CD4-positive, alpha-beta T cell treated with Interleukin-15 for 4 hours (primary cell): Measurements from ENCODE around the gene SLX4.

Source experiments
- DNase-seq: peaks from one replicate; pipeline ENCODE4 v3.0.0-alpha.2; 2020; ENCODE audit warnings: low spot score

Gene SLX4

DNA sequence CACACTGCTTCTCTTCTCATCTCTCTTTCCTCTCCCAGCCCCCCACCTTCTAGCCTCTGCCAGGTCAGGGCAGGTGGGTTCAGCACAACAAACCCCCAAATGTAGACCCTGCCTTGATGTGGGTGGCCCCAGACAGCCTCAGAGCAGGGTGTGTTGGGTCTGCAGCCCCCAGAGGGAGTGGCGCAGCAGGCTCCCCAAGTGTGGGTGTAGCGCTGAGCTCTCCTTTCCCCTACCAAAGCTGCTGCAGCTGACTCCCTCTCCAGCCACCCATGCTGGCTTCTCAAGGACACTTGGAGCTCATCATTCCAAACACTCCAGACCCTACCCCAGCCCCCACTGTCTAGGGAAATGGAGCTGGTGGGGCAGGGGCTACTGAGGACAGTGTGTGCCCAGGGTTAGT lies 61.5 kb downstream of the SLX4 start:
- no peak for DNase-seq

GRCh38 chr16:3548859-3549258 lies 62.5 kb downstream of the SLX4 start:
- no peak for DNase-seq

- no peak for DNase-seq
Measured at GRCh38 chr16:3548445-3548844, 63.0 kb downstream of the SLX4 start.

DNA sequence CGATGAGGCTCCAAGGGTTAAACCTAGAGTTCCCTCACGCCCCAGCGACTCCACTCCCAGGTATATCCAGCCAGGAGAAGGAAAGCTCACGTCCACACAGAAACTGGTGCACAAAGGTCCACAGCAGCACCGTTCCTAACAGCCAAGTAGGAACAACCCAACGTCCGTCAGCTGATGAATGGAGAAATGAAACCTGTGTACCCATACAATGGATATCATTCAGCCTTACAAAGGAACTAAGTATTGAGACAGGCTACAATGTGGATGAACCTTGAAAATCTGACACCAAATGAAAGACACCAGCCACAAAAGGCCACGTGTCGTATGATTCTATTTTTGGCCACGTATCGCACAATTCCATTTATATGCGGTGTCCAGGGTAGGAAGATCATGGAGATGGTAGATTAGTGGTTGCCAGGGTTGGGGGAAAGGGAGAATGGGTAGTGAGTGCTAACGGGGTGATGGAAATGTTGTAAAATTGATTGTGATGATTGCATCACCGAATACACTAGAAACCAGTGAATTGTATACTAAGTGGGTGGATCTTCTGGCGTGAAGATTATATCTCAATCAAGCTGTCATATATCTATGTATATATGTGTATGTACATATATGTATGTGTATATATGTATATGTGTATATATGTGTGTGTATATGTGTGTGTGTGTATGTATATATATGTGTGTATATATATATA lies 64.3 kb downstream of the SLX4 start:
- DNase-seq = no peak

DNA sequence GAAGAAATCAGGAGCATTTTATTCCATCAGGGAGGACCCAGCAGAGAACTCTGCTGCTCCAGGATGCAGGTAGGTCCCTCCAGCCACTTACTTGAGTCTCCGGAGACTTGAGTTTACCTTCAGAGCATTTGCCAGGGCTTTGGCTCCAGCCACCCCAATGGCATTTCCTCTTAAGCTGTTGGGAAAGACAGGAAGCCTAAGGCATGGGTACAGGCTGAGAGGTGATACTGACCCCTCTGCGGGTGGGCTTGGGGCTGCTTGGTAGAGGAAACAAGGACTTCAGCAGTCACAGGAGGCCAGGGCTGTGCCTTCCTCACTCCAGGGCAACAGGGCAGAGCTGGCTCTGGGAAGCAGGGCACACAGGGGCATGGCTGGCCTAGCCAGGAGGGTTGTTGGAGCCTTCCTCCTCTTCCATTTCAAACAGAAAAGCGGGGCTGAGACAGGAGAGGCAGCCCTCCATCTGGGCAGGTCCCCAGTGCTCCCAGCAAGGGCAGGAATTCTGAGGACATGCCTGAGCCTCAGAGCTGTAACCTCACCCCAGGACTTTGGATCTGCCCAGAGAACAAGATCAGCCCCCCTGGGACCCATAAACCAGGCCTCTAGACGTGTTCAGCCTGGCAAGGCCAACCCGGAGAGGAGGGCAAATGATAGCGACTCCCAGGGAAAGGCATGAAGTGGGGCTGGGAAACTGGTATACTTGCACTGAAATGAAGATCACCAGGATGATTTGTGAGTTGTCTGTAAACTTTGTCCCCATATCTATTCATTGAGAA lies 68.6 kb downstream of the SLX4 start:
- DNase-seq = no peak

- no peak for DNase-seq
Measured at GRCh38 chr16:3541527-3542155, 69.8 kb downstream of the SLX4 start.

DNA sequence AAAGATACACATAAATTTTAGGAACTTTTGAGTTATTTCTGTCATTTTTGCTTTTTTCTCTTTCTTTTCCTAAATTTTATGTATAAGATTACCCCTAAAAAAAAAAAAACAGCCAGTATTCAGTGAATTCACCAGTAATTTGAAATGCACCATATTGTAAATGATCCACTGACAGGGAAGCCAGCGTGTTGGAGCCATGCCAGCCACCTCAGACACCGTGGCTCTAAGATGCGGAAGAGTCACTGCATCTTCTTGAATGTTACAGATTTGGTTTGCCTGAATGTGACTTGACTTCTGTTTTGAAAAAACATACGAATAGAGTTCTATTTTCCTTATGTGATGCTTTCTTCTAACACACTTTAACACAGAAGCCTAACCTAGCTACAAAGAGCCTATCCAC lies 73.2 kb downstream of the SLX4 start:
- DNase-seq = no peak

DNA sequence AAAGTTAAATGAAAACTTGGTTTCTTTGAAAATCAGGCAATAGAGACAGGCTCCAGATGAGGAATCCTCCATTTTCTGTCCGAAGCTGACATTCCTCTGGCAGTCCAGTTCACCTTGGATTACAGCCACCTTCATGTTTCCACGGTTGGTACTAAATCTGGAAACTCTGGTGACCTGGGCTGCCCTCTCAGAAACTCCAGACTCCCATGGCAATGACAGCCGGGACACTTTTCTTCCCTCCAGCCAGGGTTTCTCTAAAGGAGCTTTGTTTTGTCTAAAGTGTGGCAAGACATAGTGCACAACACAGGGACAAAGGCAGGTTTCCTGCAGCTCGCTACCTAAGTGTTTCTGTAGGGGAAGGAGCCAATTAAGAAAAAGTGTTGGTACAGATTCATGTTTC lies 74.6 kb downstream of the SLX4 start:
- DNase-seq = no peak

DNA sequence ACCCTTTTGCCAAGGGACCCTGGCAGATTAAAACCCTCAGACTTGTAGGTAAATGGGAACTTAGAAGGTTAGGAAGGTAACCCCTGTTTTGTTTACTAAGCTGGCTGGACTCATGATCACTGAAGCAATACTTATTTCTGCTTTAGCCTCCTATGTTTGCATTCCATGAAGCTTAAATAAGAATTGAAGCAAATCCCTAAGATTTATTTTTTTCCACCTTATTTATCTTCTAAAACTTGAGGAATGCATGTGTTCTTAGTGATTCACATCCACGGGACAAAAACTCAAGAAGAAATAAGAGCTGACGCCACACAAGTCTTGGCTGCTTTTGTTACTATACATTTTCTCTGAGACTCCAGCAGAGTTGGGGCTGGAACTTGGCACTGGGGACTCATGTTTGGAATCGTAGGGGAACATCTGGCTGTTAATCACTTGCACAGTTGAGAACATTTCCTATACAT lies 75.1 kb downstream of the SLX4 start:
- no peak for DNase-seq

- no peak for DNase-seq
Measured at GRCh38 chr16:3534126-3534525, 77.3 kb downstream of the SLX4 start.

DNA sequence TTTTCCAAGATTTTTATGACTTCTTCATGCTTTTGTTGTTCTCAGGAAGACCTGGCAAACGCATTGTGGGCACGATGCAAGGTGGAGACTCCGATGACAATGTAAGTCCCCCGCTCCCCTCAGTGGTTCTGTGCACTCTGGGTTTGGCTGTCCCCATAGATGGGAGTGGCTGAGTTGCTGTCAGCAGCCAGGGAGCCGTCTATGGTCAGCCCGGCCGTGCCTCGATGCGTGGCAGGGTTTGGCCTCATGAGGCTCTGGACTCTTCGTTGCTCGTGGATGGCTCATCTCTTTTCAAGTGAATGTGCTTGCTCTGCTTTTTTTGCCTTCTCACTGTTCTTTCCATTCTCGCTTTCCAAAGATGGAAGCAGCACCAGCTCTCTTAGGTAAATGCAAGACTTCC lies 78.7 kb downstream of the SLX4 start:
- DNase-seq = no peak
